ENCODE results near the gene KLHDC8B.

The KLHDC8B gene

DNA sequence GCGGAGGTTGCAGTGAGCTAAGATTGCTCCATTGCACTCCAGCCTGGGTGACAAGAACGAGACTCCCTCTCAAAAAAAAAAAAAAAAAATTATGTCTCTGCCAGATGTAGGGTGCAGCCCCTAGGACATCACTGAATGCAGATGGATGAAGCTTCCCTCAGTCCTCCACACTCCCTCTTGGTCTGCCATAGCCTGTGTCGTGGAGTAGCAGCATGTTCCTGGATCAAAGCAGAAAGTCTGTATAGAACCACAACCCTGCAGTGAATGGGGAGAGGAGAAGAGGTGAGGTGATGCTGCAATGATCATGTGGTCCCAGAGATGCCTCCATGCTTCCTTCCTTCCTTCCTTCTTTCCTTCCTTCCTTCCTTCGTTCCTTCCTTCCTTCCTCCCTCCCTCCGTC is 23.2 kb upstream of the KLHDC8B start:
- no peak overlapping the region for H3K4me3 ChIP-seq (ENCODE audit: low read depth, low read length)
- TF ChIP-seq, protein P1, sequence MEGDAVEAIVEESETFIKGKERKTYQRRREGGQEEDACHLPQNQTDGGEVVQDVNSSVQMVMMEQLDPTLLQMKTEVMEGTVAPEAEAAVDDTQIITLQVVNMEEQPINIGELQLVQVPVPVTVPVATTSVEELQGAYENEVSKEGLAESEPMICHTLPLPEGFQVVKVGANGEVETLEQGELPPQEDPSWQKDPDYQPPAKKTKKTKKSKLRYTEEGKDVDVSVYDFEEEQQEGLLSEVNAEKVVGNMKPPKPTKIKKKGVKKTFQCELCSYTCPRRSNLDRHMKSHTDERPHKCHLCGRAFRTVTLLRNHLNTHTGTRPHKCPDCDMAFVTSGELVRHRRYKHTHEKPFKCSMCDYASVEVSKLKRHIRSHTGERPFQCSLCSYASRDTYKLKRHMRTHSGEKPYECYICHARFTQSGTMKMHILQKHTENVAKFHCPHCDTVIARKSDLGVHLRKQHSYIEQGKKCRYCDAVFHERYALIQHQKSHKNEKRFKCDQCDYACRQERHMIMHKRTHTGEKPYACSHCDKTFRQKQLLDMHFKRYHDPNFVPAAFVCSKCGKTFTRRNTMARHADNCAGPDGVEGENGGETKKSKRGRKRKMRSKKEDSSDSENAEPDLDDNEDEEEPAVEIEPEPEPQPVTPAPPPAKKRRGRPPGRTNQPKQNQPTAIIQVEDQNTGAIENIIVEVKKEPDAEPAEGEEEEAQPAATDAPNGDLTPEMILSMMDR (IDR thresholded peaks at IDR 0.05; ENCODE audit: low read depth, low read length): no peak
- H3K9me3 ChIP-seq (ENCODE audit: severe bottlenecking): no peaks in the 10 kb centered on the region

DNA sequence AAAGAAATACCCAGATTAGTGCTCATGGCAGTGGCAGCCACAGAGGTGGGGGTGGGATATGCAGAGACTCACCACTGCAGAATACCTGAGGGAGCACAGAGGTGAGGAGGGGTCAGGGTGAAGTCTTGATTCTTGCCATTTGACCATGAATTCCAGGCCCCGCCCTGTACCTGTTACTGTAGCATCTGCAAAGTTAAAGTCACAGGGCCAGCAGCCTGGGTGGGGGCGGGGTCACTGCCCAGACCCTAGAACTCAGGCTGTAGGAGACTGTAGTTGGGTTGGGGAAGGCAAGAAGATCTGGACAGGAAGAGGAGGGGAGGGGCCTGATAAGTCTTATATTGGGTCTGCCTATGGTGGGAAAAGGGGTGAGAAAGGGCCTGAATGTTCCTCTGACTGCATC is 19.8 kb upstream of the KLHDC8B start:
- no peak overlapping the region for H3K4me3 ChIP-seq (ENCODE audit: low read depth, low read length)
- no peak for DNase-seq
- no peaks in the 10 kb centered on the region for H3K36me3 ChIP-seq
- no peaks in the 10 kb centered on the region for H3K9me3 ChIP-seq (ENCODE audit: severe bottlenecking)
- H3K27ac ChIP-seq: no peak overlapping the region
- no peaks in the 10 kb centered on the region for H3K27me3 ChIP-seq (ENCODE audit: insufficient read depth, low read depth, severe bottlenecking)
- TF ChIP-seq, protein P1 (IDR thresholded peaks at IDR 0.05; ENCODE audit: low read depth, low read length): no peak

More for the DNA sequence above, 23.2 kb upstream of the KLHDC8B start:
- no peak overlapping the region for H3K27ac ChIP-seq
- no peak for DNase-seq
- H3K27me3 ChIP-seq (ENCODE audit: insufficient read depth, low read depth, severe bottlenecking): no peaks in the 10 kb centered on the region
- H3K36me3 ChIP-seq: no peaks in the 10 kb centered on the region

DNA sequence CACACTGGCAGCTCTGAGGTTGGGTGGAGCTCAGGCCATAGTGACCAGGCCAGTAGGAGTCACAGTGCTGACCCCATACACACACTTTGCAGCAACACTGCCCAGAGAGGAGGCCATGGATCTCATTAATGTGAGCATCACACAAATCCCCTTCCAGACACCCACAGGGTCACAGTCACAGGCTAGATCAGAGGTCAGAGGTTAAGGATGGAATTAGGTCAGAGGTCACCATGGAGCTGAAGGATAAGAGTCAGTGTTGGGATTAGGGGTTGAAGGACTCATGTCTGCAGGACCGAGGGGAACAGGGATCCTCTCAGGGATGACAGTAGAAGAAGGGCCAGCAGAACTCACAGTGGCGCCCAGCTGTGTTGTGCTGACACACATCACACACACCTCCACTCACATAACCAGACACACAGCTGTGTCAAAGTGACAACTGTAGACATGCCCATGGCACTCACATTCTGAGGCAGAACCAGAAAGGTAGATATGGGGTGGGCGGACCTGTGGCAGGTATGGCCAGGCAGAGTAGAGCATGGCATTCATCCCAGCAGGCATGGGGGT is 18.0 kb upstream of the KLHDC8B start:
- H3K4me3 ChIP-seq (ENCODE audit: low read depth, low read length): no peak overlapping the region
- no peak for DNase-seq
- H3K9me3 ChIP-seq (ENCODE audit: severe bottlenecking): no peaks in the 10 kb centered on the region
- no peak overlapping the region for H3K27ac ChIP-seq
- no peaks in the 10 kb centered on the region for H3K27me3 ChIP-seq (ENCODE audit: insufficient read depth, low read depth, severe bottlenecking)
- H3K36me3 ChIP-seq: no peaks in the 10 kb centered on the region
- TF ChIP-seq, protein P1 (IDR thresholded peaks at IDR 0.05; ENCODE audit: low read depth, low read length): no peak

DNA sequence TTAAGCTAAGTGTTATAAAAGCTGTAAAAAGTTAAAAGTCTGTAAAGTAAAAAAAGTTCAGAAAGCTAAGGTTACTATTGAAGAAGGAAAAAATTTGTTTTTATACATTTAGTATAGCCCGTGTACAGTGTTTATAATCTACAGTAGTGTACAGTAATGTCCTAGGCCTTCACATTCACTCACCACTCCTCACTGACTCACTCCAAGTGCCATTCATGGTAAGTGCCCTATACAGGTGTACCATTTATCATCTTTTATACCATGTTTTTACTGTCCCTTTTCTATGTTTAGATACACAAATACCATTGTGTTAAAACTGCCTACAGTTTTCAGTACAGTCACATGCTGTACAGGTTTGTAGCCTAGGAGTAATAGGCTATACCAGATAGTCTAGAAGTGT is 14.1 kb upstream of the KLHDC8B start:
- Histone ChIP-seq H3K9me3 (ENCODE audit: severe bottlenecking) (no peaks in the 10 kb centered on the region), H3K27ac (no peak overlapping the region), H3K27me3 (ENCODE audit: insufficient read depth, low read depth, severe bottlenecking) (no peaks in the 10 kb centered on the region), H3K36me3 (no peaks in the 10 kb centered on the region; the same call in none of the 2 replicates), H3K4me3 (ENCODE audit: low read depth, low read length) (no peak overlapping the region)
- TF ChIP-seq, protein P1 (IDR thresholded peaks at IDR 0.05; ENCODE audit: low read depth, low read length): no peak
- no peak for DNase-seq

DNA sequence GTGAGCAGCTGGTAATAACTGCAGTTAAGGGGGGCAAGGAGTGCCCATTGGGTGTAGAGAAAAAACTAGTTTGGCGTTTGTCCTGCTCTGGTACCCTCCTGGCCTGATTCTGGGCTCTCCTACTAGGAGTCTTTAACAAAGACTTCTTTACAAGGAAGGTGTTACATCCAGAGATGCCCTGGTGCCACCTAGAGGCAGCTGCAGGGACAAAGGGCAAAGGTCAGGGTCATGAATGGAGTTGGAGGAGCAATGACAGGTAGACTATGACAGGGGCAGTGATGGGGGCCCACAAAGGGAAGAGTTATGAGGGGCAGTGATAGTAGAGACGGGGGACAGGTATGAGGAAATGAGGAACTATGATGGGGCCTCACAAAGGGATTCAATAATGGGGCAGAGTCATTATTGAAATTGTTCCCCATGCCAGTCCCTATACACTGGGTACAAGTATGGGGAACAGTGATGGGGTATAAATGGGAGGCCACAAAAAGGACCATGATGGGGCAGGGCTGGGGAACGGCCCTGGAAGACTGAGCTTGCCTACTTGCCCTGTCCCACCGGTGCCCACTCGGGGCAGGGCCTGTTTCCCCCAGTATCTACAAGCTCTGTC is 13.2 kb upstream of the KLHDC8B start:
- no peaks in the 10 kb centered on the region for H3K9me3 ChIP-seq (ENCODE audit: severe bottlenecking)
- H3K4me3 ChIP-seq (ENCODE audit: low read depth, low read length): no peak overlapping the region
- TF ChIP-seq, protein P1 (IDR thresholded peaks at IDR 0.05; ENCODE audit: low read depth, low read length): peak; percentile 62
- no peaks in the 10 kb centered on the region for H3K27me3 ChIP-seq (ENCODE audit: insufficient read depth, low read depth, severe bottlenecking)
- H3K27ac ChIP-seq: no peak overlapping the region; the same call in 1 of the 2 replicates
- peak; percentile 70 for DNase-seq
- H3K36me3 ChIP-seq: peaks cover 6% of the 10 kb centered on the region

DNA sequence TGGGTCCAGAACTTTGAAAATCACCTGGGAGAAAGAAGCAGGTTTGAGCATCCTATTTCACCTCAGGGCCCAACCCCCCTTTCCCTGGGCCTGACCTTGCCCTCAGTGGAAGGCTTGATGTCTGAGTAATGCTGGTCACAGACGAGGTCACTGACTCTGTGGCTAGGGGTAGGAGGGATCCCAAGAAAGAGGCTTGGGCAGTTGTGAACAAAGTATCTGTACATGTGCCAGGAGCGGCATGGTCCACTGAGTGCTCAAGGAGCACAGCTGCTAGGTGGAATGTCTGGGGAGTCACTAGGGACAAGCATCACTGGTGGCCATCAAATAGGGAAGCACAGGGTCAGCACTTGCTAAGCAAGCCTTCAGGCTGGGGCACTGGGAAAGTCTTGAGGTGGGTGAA is 12.6 kb upstream of the KLHDC8B start:
- Histone ChIP-seq H3K27me3 (ENCODE audit: insufficient read depth, low read depth, severe bottlenecking) (no peaks in the 10 kb centered on the region), H3K27ac (no peak overlapping the region), H3K36me3 (peaks cover 12% of the 10 kb centered on the region), H3K9me3 (ENCODE audit: severe bottlenecking) (no peaks in the 10 kb centered on the region), H3K4me3 (ENCODE audit: low read depth, low read length) (no peak overlapping the region)
- TF ChIP-seq, protein P1 (IDR thresholded peaks at IDR 0.05; ENCODE audit: low read depth, low read length): no peak
- no peak for DNase-seq

All from WERI-Rb-1 (cell line).